Endothelial cell (in vitro differentiated cells): ENCODE data around the gene CFAP61. TPM values are rescaled to one million over a fixed set of nuclear protein-coding genes. Genes with fewer than 3 reads are reported as not detected.
"Not testable (repeated sequence)": the region's sequence is repeated elsewhere in the genome, so short reads cannot be mapped to it uniquely, and the experiment has no call there.

ENCODE experiments used
- DNase-seq: peaks from one replicate; pipeline ENCODE4 v3.0.0; 2021; ENCODE audit warnings: low spot score
- H3K27ac Mint-ChIP-seq: one replicate; pipeline ENCODE4 v1.8.0; 2021; ENCODE audit warnings: mixed read lengths, inconsistent platforms; ENCODE audit not compliant: unreplicated experiment
- H3K27me3 Mint-ChIP-seq: one replicate; pipeline ENCODE4 v1.8.0; 2021; ENCODE audit warnings: mild to moderate bottlenecking, moderate library complexity, mixed read lengths, inconsistent platforms; ENCODE audit not compliant: unreplicated experiment
- H3K36me3 Mint-ChIP-seq: one replicate; pipeline ENCODE4 v1.8.0; 2021; ENCODE audit warnings: mild to moderate bottlenecking, low read depth, mixed read lengths, inconsistent platforms; ENCODE audit not compliant: unreplicated experiment
- H3K4me1 Mint-ChIP-seq: one replicate; pipeline ENCODE4 v1.8.0; 2021; ENCODE audit warnings: mild to moderate bottlenecking, mixed read lengths, inconsistent platforms; ENCODE audit not compliant: unreplicated experiment
- H3K4me3 Mint-ChIP-seq: one replicate; pipeline ENCODE4 v1.8.0; 2021; ENCODE audit warnings: mild to moderate bottlenecking, mixed read lengths, inconsistent platforms; ENCODE audit not compliant: unreplicated experiment
- H3K9me3 Mint-ChIP-seq: one replicate; pipeline ENCODE4 v1.8.0; 2021; ENCODE audit warnings: mixed read lengths, inconsistent platforms; ENCODE audit not compliant: unreplicated experiment
- total RNA-seq: library from RNA; stranded (reverse); fragmentation: NEBNext Ultra II Directional; extraction: Animal tissue kit (Norgen Biotek cat#: 25700); gene quantifications from one replicate; pipeline ENCODE4 v1.2.1, GENCODE V29; 2021; ENCODE audit not compliant: unreplicated experiment
- TF ChIP-seq, protein P1 (sequence below): fragments of 200-600 bp; sonication (generic); IDR thresholded peaks from one replicate; pipeline ENCODE4 v1.5.0; 2021; ENCODE audit warnings: antibody characterized with exemption; ENCODE audit not compliant: unreplicated experiment

CFAP61 gene
- total RNA-seq, 1 donor from 2014 or later: not detected

DNA sequence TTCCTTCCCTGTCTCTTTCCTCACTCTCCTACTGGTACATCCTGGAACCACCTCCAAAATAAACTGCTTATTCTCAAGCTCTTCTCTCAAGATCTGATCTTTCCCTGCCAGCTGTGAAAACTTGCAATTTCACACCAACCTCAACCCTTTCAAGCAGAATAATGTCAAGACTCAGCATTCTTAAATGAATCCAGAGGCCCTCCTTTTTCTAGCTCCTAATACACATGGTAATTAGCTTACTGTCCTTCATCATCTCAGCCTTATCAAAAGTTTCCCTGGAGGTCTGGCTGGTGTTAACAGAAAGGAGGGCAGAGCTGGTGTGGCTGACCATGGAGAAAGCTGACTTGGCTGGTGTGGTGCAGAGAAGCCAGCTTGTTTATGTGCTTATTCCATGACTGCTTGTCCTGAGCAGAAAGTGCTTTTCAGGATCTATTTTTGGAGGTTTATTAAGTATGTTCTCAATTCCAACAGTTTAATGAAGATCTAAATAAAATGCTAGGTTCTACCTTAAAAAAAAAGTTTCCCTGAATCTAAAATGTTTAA is 50.5 kb downstream of the CFAP61 start:
- DNase-seq: no peak
- H3K36me3 Mint-ChIP-seq: no peaks in the 10 kb centered on the region
- no peaks in the 10 kb centered on the region for H3K27me3 Mint-ChIP-seq
- H3K4me1 Mint-ChIP-seq: no peaks in the 10 kb centered on the region
- TF ChIP-seq, protein P1, sequence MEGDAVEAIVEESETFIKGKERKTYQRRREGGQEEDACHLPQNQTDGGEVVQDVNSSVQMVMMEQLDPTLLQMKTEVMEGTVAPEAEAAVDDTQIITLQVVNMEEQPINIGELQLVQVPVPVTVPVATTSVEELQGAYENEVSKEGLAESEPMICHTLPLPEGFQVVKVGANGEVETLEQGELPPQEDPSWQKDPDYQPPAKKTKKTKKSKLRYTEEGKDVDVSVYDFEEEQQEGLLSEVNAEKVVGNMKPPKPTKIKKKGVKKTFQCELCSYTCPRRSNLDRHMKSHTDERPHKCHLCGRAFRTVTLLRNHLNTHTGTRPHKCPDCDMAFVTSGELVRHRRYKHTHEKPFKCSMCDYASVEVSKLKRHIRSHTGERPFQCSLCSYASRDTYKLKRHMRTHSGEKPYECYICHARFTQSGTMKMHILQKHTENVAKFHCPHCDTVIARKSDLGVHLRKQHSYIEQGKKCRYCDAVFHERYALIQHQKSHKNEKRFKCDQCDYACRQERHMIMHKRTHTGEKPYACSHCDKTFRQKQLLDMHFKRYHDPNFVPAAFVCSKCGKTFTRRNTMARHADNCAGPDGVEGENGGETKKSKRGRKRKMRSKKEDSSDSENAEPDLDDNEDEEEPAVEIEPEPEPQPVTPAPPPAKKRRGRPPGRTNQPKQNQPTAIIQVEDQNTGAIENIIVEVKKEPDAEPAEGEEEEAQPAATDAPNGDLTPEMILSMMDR: no peak
- no peak overlapping the region for H3K4me3 Mint-ChIP-seq
- no peaks in the 10 kb centered on the region for H3K9me3 Mint-ChIP-seq
- no peak overlapping the region for H3K27ac Mint-ChIP-seq

DNA sequence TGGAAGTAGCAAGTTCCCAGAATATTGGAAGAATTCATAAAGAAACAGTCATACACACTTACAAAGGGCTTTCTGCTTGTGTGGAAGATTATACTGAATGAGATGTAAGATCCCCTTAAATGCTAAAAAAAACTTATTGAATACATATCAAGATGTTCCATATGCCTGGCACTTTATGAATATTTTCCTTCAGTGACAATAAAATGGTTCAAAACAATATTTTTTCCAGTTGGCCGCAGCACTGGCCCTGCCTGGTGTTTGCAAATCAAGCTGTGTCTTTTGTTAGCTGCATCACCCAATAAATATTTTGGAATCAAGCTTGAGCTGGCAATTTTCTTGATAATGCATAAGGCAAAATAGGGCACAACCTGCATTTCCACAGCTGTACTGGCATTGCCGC is 51.2 kb downstream of the CFAP61 start:
- no peak overlapping the region for H3K27ac Mint-ChIP-seq
- no peak for DNase-seq
- H3K27me3 Mint-ChIP-seq: no peaks in the 10 kb centered on the region
- no peaks in the 10 kb centered on the region for H3K9me3 Mint-ChIP-seq
- H3K36me3 Mint-ChIP-seq: no peaks in the 10 kb centered on the region
- H3K4me1 Mint-ChIP-seq: no peaks in the 10 kb centered on the region
- no peak overlapping the region for H3K4me3 Mint-ChIP-seq
- TF ChIP-seq, protein P1: no peak

- H3K36me3 Mint-ChIP-seq, H3K4me3 Mint-ChIP-seq, H3K9me3 Mint-ChIP-seq, H3K4me1 Mint-ChIP-seq, H3K27me3 Mint-ChIP-seq, H3K27ac Mint-ChIP-seq, DNase-seq: not testable (repeated sequence)
Observed at GRCh38 chr20:20123187-20123586, 70.9 kb downstream of the CFAP61 start.

GRCh38 chr20:20130399-20130798 is 78.1 kb downstream of the CFAP61 start:
- no peaks in the 10 kb centered on the region for H3K36me3 Mint-ChIP-seq
- TF ChIP-seq, protein P1: no peak
- no peak overlapping the region for H3K4me3 Mint-ChIP-seq
- no peaks in the 10 kb centered on the region for H3K27me3 Mint-ChIP-seq
- H3K4me1 Mint-ChIP-seq: no peaks in the 10 kb centered on the region
- DNase-seq: no peak
- H3K9me3 Mint-ChIP-seq: peaks cover 10% of the 10 kb centered on the region
- no peak overlapping the region for H3K27ac Mint-ChIP-seq

- DNase-seq: no peak
- Mint-ChIP-seq H3K27me3 (no peaks in the 10 kb centered on the region), H3K36me3 (no peaks in the 10 kb centered on the region), H3K4me1 (no peaks in the 10 kb centered on the region), H3K27ac (no peak overlapping the region), H3K9me3 (peaks cover 8% of the 10 kb centered on the region), H3K4me3 (no peak overlapping the region)
- TF ChIP-seq, protein P1: no peak
Observed at GRCh38 chr20:20134941-20135575, 82.7 kb downstream of the CFAP61 start.
